H9 (cell line): ENCODE measurements around the gene RHOD. TPM values are rescaled to one million over a fixed set of nuclear protein-coding genes. Genes with fewer than 3 reads are reported as not detected.

Source experiments
- DNase-seq: peaks from one replicate; pipeline ENCODE4 v3.0.0-alpha.2; 2017
- H2AFZ ChIP-seq: one replicate; pipeline ENCODE4 v1.6.1; 2013; ENCODE audit warnings: mild to moderate bottlenecking, low read length, control low read depth, moderate library complexity
- H2AK5ac ChIP-seq: 2 replicates; pipeline ENCODE4 v1.6.1; 2013; ENCODE audit warnings: low read length, control low read depth, mixed read lengths; ENCODE audit not compliant: insufficient read length
- H2BK120ac ChIP-seq: one replicate; pipeline ENCODE4 v1.6.1; 2013; ENCODE audit warnings: low read depth, mild to moderate bottlenecking, low read length, control low read depth, inconsistent platforms; ENCODE audit not compliant: poor library complexity, severe bottlenecking
- H2BK12ac ChIP-seq: 2 replicates; pipeline ENCODE4 v1.6.1; 2013; ENCODE audit warnings: low read length, control low read depth, mixed read lengths, low read depth; ENCODE audit not compliant: insufficient read length
- H2BK15ac ChIP-seq: 2 replicates; pipeline ENCODE4 v1.6.1; 2013; ENCODE audit warnings: low read depth, low read length, control low read depth
- H2BK20ac ChIP-seq: one replicate; pipeline ENCODE4 v1.6.1; 2013; ENCODE audit warnings: low read depth, mild to moderate bottlenecking, low read length, control low read depth, inconsistent platforms; ENCODE audit not compliant: poor library complexity, severe bottlenecking
- H2BK5ac ChIP-seq: 2 replicates; pipeline ENCODE4 v1.6.1; 2013; ENCODE audit warnings: low read length, control low read depth, mixed read lengths; ENCODE audit not compliant: insufficient read length
- H3K14ac ChIP-seq: 2 replicates; pipeline ENCODE4 v1.6.1; 2013; ENCODE audit warnings: low read length, control low read depth; ENCODE audit not compliant: insufficient read depth
- H3K18ac ChIP-seq: 2 replicates; pipeline ENCODE4 v1.6.1; 2013; ENCODE audit warnings: low read depth, mild to moderate bottlenecking, mixed read lengths, low read length, control low read depth; ENCODE audit not compliant: insufficient read length
- H3K23ac ChIP-seq: 2 replicates; pipeline ENCODE4 v1.6.1; 2013; ENCODE audit warnings: low read length, control low read depth, mixed read lengths, low read depth; ENCODE audit not compliant: insufficient read length
- H3K23me2 ChIP-seq: 2 replicates; pipeline ENCODE4 v1.6.1; 2013; ENCODE audit warnings: low read depth, mild to moderate bottlenecking, mixed read lengths, low read length, control low read depth; ENCODE audit not compliant: insufficient read length, poor library complexity, severe bottlenecking
- H3K27ac ChIP-seq: 2 replicates; pipeline ENCODE4 v1.5.1; 2013; ENCODE audit warnings: low read length, control low read depth, mixed read lengths, low read depth; ENCODE audit not compliant: insufficient read length
- H3K27me3 ChIP-seq: 2 replicates; pipeline ENCODE4 v1.6.1; 2013; ENCODE audit warnings: low read length, control low read depth, inconsistent platforms; ENCODE audit not compliant: insufficient read depth
- H3K4ac ChIP-seq: 2 replicates; pipeline ENCODE4 v1.6.1; 2013; ENCODE audit warnings: low read depth, mild to moderate bottlenecking, control low read depth, inconsistent platforms, low read length, moderate library complexity
- H3K4me1 ChIP-seq: 2 replicates; pipeline ENCODE4 v1.6.1; 2013; ENCODE audit warnings: low read length, control low read depth, inconsistent platforms; ENCODE audit not compliant: insufficient read depth
- H3K4me2 ChIP-seq: 2 replicates; pipeline ENCODE4 v1.6.1; 2013; ENCODE audit warnings: low read length, control low read depth, mixed read lengths; ENCODE audit not compliant: insufficient read length, insufficient read depth
- H3K56ac ChIP-seq: 2 replicates; pipeline ENCODE4 v1.6.1; 2013; ENCODE audit warnings: low read depth, mild to moderate bottlenecking, mixed read lengths, low read length, control low read depth; ENCODE audit not compliant: insufficient read length
- H3K79me1 ChIP-seq: 2 replicates; pipeline ENCODE4 v1.6.1; 2013; ENCODE audit warnings: low read depth, mild to moderate bottlenecking, moderate library complexity, low read length, control low read depth, inconsistent platforms; ENCODE audit not compliant: insufficient read depth, poor library complexity, severe bottlenecking
- H3K79me2 ChIP-seq: 2 replicates; pipeline ENCODE4 v1.6.1; 2013; ENCODE audit warnings: low read length, control low read depth, inconsistent platforms; ENCODE audit not compliant: insufficient read depth
- H3K9ac ChIP-seq: 2 replicates; pipeline ENCODE4 v1.6.1; 2013; ENCODE audit warnings: low read length, control low read depth, mixed read lengths; ENCODE audit not compliant: insufficient read length; ENCODE audit errors: extremely low read depth
- H3K9me3 ChIP-seq: one replicate; pipeline ENCODE4 v1.6.1; 2013; ENCODE audit warnings: low read depth, low read length, inconsistent platforms; ENCODE audit not compliant: control insufficient read depth
- H3T11ph ChIP-seq: one replicate; pipeline ENCODE4 v1.6.1; 2013; ENCODE audit warnings: mild to moderate bottlenecking, low read length, control low read depth, inconsistent platforms
- H4K20me1 ChIP-seq: one replicate; pipeline ENCODE4 v1.6.1; 2013; ENCODE audit not compliant: control insufficient read depth, insufficient read length, insufficient read depth
- H4K5ac ChIP-seq: 2 replicates; pipeline ENCODE4 v1.6.1; 2013; ENCODE audit warnings: low read depth, mild to moderate bottlenecking, mixed read lengths, low read length, control low read depth; ENCODE audit not compliant: insufficient read length
- H4K8ac ChIP-seq: replicated peaks from 2 replicates; pipeline ENCODE4 v1.6.1; 2013; ENCODE audit warnings: low read length, control low read depth, mixed read lengths, low read depth; ENCODE audit not compliant: insufficient read length
- H4K91ac ChIP-seq: 2 replicates; pipeline ENCODE4 v1.6.1; 2013; ENCODE audit warnings: low read depth, mild to moderate bottlenecking, moderate library complexity, mixed read lengths, low read length, control low read depth; ENCODE audit not compliant: insufficient read length
- H3K27ac Mint-ChIP-seq, 3 experiments: 2 replicates in 2 of 3; 3 replicates in 1 of 3; pipeline ENCODE4 v1.8.0; 2020 to 2021; ENCODE audit warnings: mixed read lengths in 3 of 3, mild to moderate bottlenecking in 1 of 3, moderate library complexity in 1 of 3
- H3K27me3 Mint-ChIP-seq: 2 replicates; pipeline ENCODE4 v1.8.0; 2021; ENCODE audit warnings: low read depth, mild to moderate bottlenecking, moderate library complexity, mixed read lengths
- H3K36me3 Mint-ChIP-seq, 3 experiments: 2 replicates in 2 of 3; 3 replicates in 1 of 3; pipeline ENCODE4 v1.8.0; 2020 to 2021; ENCODE audit warnings: low read depth in 3 of 3, mixed read lengths in 3 of 3; ENCODE audit not compliant: insufficient read depth in 1 of 3
- H3K4me1 Mint-ChIP-seq, 2 experiments: 2 replicates each; pipeline ENCODE4 v1.8.0; 2020; ENCODE audit warnings: mixed read lengths in 2 of 2
- H3K4me3 Mint-ChIP-seq, 2 experiments: 2 replicates in 1 of 2; 3 replicates in 1 of 2; pipeline ENCODE4 v1.8.0; 2020 to 2021; ENCODE audit warnings: mild to moderate bottlenecking in 2 of 2, mixed read lengths in 2 of 2, moderate library complexity in 1 of 2
- H3K9me3 Mint-ChIP-seq, 2 experiments: 2 replicates in 1 of 2; 3 replicates in 1 of 2; pipeline ENCODE4 v1.8.0; 2020; ENCODE audit warnings: mild to moderate bottlenecking in 2 of 2, mixed read lengths in 2 of 2, moderate library complexity in 1 of 2
- CTCF ChIP-seq: fragments of 200-600 bp; sonication (generic); conservative IDR thresholded peaks from 3 replicates; pipeline ENCODE4 v1.8.0; 2021; ENCODE audit warnings: antibody characterized with exemption, mild to moderate bottlenecking
- WGBS: extraction: QIAGEN DNeasy Blood & Tissue Kit; methylation state at CpG from one replicate; pipeline ENCODE4 v1.1.7; 2013; ENCODE audit warnings: missing lambda C conversion rate, low lambda C conversion rate, mixed read lengths; ENCODE audit not compliant: insufficient read length; ENCODE audit errors: extremely low coverage; 5-methylcytosine and 5-hydroxymethylcytosine counted together
- total RNA-seq: library from RNA; stranded (reverse); gene quantifications from 2 replicates; pipeline ENCODE4 v1.2.1, GENCODE V29; 2021

RHOD gene
- total RNA-seq, 1 experiment from 2014 or later, result 14.8 TPM

DNA sequence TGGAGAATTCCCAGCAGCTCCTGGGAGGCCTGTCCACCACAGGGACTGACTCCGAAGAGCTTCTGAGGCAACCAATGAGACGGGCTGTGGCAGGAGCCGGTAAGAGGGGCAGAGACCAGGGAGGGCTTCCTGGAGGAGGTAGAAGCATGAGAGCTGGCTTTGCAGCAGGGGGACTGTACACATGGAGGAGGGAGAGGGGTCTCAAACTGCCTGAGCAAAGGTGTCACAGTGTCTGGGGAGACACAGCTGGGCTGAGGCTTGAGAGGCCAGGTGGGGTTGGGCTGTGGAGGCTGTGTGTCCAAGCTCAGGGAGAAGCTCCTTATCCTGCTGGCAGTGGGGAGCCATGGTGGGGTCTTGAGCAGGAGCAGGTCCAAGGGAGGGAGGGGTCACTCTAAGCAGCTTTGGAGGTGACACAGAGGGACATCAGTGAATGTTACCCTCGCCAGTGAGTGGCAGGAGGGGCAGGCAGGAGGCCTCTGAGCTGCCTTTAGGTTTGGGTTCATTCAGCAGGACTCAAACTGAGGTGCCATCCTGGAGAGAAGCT lies 4.6 kb upstream of the RHOD start:
- Histone ChIP-seq H2AK5ac (no peak overlapping the region), H3K18ac (no peak overlapping the region), H3T11ph (no peak overlapping the region), H3K56ac (no peak overlapping the region), H3K27me3 (no peaks in the 10 kb centered on the region), H3K14ac (no peak overlapping the region), H3K27ac (no peak overlapping the region), H4K5ac (no peak overlapping the region), H2BK15ac (no peak overlapping the region), H2BK12ac (no peak overlapping the region), H4K8ac (no peak overlapping the region), H3K9ac (no peak overlapping the region), H3K4ac (no peak overlapping the region), H3K23me2 (peaks cover 1% of the 10 kb centered on the region), H3K79me2 (no peaks in the 10 kb centered on the region), H2BK120ac (no peak overlapping the region), H2AFZ (no peak overlapping the region), H4K91ac (no peak overlapping the region), H3K4me1 (no peaks in the 10 kb centered on the region; the same call in 1 of the 2 replicates), H4K20me1 (no peaks in the 10 kb centered on the region), H3K23ac (no peak overlapping the region), H3K4me2 (no peak overlapping the region), H3K9me3 (no peaks in the 10 kb centered on the region), H2BK5ac (no peak overlapping the region), H3K79me1 (no peaks in the 10 kb centered on the region), H2BK20ac (no peak overlapping the region)
- no peaks in the 10 kb centered on the region; the same call in none of the 2 replicates for H3K27me3 Mint-ChIP-seq
- no peaks in the 10 kb centered on the region for H3K9me3 Mint-ChIP-seq
- H3K27ac Mint-ChIP-seq, result no peak overlapping the region
- H3K4me3 Mint-ChIP-seq, result no peak overlapping the region
- TF ChIP-seq CTCF, result no peak
- no peak for DNase-seq
- no CpG with 5 or more reads among the region's 4 CpGs for WGBS
- H3K36me3 Mint-ChIP-seq, result no peaks in the 10 kb centered on the region
- peaks cover 20 to 43% of the 10 kb centered on the region in 2 experiments for H3K4me1 Mint-ChIP-seq
